ENCODE measurements around the gene TMEM183A.
"Not testable (repeated sequence)": the region's sequence is repeated elsewhere in the genome, so short reads cannot be mapped to it uniquely, and the experiment has no call there.

Gene TMEM183A

GRCh38 chr1:202967684-202968281, 39.4 kb upstream of the TMEM183A start:
- H3K36me3 ChIP-seq (ENCODE audit: control insufficient read depth, insufficient read depth, low read length), result no peaks in the 10 kb centered on the region
- peak overlapping the region; percentile 57 for H3K4me3 ChIP-seq (ENCODE audit: insufficient read depth, low read depth, low read length)
- no peak overlapping the region for H3K27ac ChIP-seq (ENCODE audit: insufficient read depth, low read depth, low read length, poor library complexity, severe bottlenecking)
- H3K4me1 ChIP-seq (ENCODE audit: control insufficient read depth, insufficient read depth, low read length), result peaks cover 11% of the 10 kb centered on the region
- peaks cover 12% of the 10 kb centered on the region for H3K27me3 ChIP-seq (ENCODE audit: control insufficient read depth, insufficient read depth, low read length, poor library complexity, severe bottlenecking)
- H3K9me3 ChIP-seq (ENCODE audit: control insufficient read depth, low read length), result no peaks in the 10 kb centered on the region
- WGBS, 2 experiments, result 19 to 23% methylated on average over 21 of the region's 21 CpGs

GRCh38 chr1:202968351-202968750, 38.8 kb upstream of the TMEM183A start:
- no peak overlapping the region for H3K27ac ChIP-seq (ENCODE audit: insufficient read depth, low read depth, low read length, poor library complexity, severe bottlenecking)
- H3K27me3 ChIP-seq (ENCODE audit: control insufficient read depth, insufficient read depth, low read length, poor library complexity, severe bottlenecking), result peaks cover 12% of the 10 kb centered on the region
- H3K36me3 ChIP-seq (ENCODE audit: control insufficient read depth, insufficient read depth, low read length), result no peaks in the 10 kb centered on the region
- peaks cover 11% of the 10 kb centered on the region for H3K4me1 ChIP-seq (ENCODE audit: control insufficient read depth, insufficient read depth, low read length)
- H3K9me3 ChIP-seq (ENCODE audit: control insufficient read depth, low read length), result no peaks in the 10 kb centered on the region
- 95 to 98% methylated on average over 2 to 3 of the region's 3 CpGs for WGBS, 2 experiments
- peak overlapping the region; percentile 57 for H3K4me3 ChIP-seq (ENCODE audit: insufficient read depth, low read depth, low read length)

- Histone ChIP-seq H3K27me3 (ENCODE audit: control insufficient read depth, insufficient read depth, low read length, poor library complexity, severe bottlenecking) (peaks cover 16% of the 10 kb centered on the region), H3K4me1 (ENCODE audit: control insufficient read depth, insufficient read depth, low read length) (peaks cover 11% of the 10 kb centered on the region), H3K27ac (ENCODE audit: insufficient read depth, low read depth, low read length, poor library complexity, severe bottlenecking) (no peak overlapping the region), H3K9me3 (ENCODE audit: control insufficient read depth, low read length) (no peaks in the 10 kb centered on the region), H3K36me3 (ENCODE audit: control insufficient read depth, insufficient read depth, low read length) (no peaks in the 10 kb centered on the region), H3K4me3 (ENCODE audit: insufficient read depth, low read depth, low read length) (no peak overlapping the region)
- 35 to 42% methylated on average over 4 to 5 of the region's 5 CpGs for WGBS, 2 experiments
These were observed 38.3 kb upstream of the TMEM183A start for GRCh38 chr1:202968895-202969295.

- no peaks in the 10 kb centered on the region for H3K9me3 ChIP-seq (ENCODE audit: control insufficient read depth, low read length)
- H3K4me3 ChIP-seq (ENCODE audit: insufficient read depth, low read depth, low read length), result no peak overlapping the region
- H3K36me3 ChIP-seq (ENCODE audit: control insufficient read depth, insufficient read depth, low read length), result no peaks in the 10 kb centered on the region
- 66 to 69% methylated on average over 4 of the region's 4 CpGs for WGBS, 2 experiments
- no peak overlapping the region for H3K27ac ChIP-seq (ENCODE audit: insufficient read depth, low read depth, low read length, poor library complexity, severe bottlenecking)
- peaks cover 27% of the 10 kb centered on the region for H3K27me3 ChIP-seq (ENCODE audit: control insufficient read depth, insufficient read depth, low read length, poor library complexity, severe bottlenecking)
- peaks cover 6% of the 10 kb centered on the region for H3K4me1 ChIP-seq (ENCODE audit: control insufficient read depth, insufficient read depth, low read length)
These were observed 35.1 kb upstream of the TMEM183A start for GRCh38 chr1:202972046-202972445.

GRCh38 chr1:202974856-202975255, 32.3 kb upstream of the TMEM183A start:
- H3K36me3 ChIP-seq (ENCODE audit: control insufficient read depth, insufficient read depth, low read length), result no peaks in the 10 kb centered on the region
- WGBS, 2 experiments, result 92 to 93% methylated on average over 3 of the region's 3 CpGs
- H3K9me3 ChIP-seq (ENCODE audit: control insufficient read depth, low read length), result no peaks in the 10 kb centered on the region
- H3K27me3 ChIP-seq (ENCODE audit: control insufficient read depth, insufficient read depth, low read length, poor library complexity, severe bottlenecking), result peaks cover 15% of the 10 kb centered on the region
- no peak overlapping the region for H3K27ac ChIP-seq (ENCODE audit: insufficient read depth, low read depth, low read length, poor library complexity, severe bottlenecking)
- no peak overlapping the region for H3K4me3 ChIP-seq (ENCODE audit: insufficient read depth, low read depth, low read length)
- H3K4me1 ChIP-seq (ENCODE audit: control insufficient read depth, insufficient read depth, low read length), result no peaks in the 10 kb centered on the region

GRCh38 chr1:202976633-202977032, 30.5 kb upstream of the TMEM183A start:
- WGBS, 2 experiments, result 84 to 86% methylated on average over 3 of the region's 3 CpGs

GRCh38 chr1:202979459-202979858, 27.7 kb upstream of the TMEM183A start:
- no peak overlapping the region for H3K27ac ChIP-seq (ENCODE audit: insufficient read depth, low read depth, low read length, poor library complexity, severe bottlenecking)
- WGBS, 2 experiments, result 87 to 92% methylated on average over 2 of the region's 2 CpGs
- H3K27me3 ChIP-seq (ENCODE audit: control insufficient read depth, insufficient read depth, low read length, poor library complexity, severe bottlenecking), result peaks cover 7% of the 10 kb centered on the region
- H3K9me3 ChIP-seq (ENCODE audit: control insufficient read depth, low read length), result no peaks in the 10 kb centered on the region
- no peak overlapping the region for H3K4me3 ChIP-seq (ENCODE audit: insufficient read depth, low read depth, low read length)
- H3K36me3 ChIP-seq (ENCODE audit: control insufficient read depth, insufficient read depth, low read length), result no peaks in the 10 kb centered on the region
- no peaks in the 10 kb centered on the region for H3K4me1 ChIP-seq (ENCODE audit: control insufficient read depth, insufficient read depth, low read length)

More at GRCh38 chr1:202976633-202977032, 30.5 kb upstream of the TMEM183A start:
- Histone ChIP-seq H3K4me1 (ENCODE audit: control insufficient read depth, insufficient read depth, low read length) (no peaks in the 10 kb centered on the region), H3K27ac (ENCODE audit: insufficient read depth, low read depth, low read length, poor library complexity, severe bottlenecking) (no peak overlapping the region), H3K36me3 (ENCODE audit: control insufficient read depth, insufficient read depth, low read length) (no peaks in the 10 kb centered on the region), H3K9me3 (ENCODE audit: control insufficient read depth, low read length) (no peaks in the 10 kb centered on the region), H3K27me3 (ENCODE audit: control insufficient read depth, insufficient read depth, low read length, poor library complexity, severe bottlenecking) (peaks cover 15% of the 10 kb centered on the region), H3K4me3 (ENCODE audit: insufficient read depth, low read depth, low read length) (no peak overlapping the region)

GRCh38 chr1:202981939-202982338, 25.2 kb upstream of the TMEM183A start:
- Histone ChIP-seq H3K36me3 (ENCODE audit: control insufficient read depth, insufficient read depth, low read length) (no peaks in the 10 kb centered on the region), H3K4me1 (ENCODE audit: control insufficient read depth, insufficient read depth, low read length) (no peaks in the 10 kb centered on the region), H3K4me3 (ENCODE audit: insufficient read depth, low read depth, low read length) (no peak overlapping the region), H3K9me3 (ENCODE audit: control insufficient read depth, low read length) (no peaks in the 10 kb centered on the region), H3K27me3 (ENCODE audit: control insufficient read depth, insufficient read depth, low read length, poor library complexity, severe bottlenecking) (no peaks in the 10 kb centered on the region), H3K27ac (ENCODE audit: insufficient read depth, low read depth, low read length, poor library complexity, severe bottlenecking) (no peak overlapping the region)
- whole genome bisulfite sequencing, 2 experiments, result 89 to 90% methylated on average over 2 of the region's 2 CpGs

- Histone ChIP-seq H3K4me3 (ENCODE audit: insufficient read depth, low read depth, low read length) (no peak overlapping the region), H3K27me3 (ENCODE audit: control insufficient read depth, insufficient read depth, low read length, poor library complexity, severe bottlenecking) (no peaks in the 10 kb centered on the region), H3K36me3 (ENCODE audit: control insufficient read depth, insufficient read depth, low read length) (no peaks in the 10 kb centered on the region), H3K4me1 (ENCODE audit: control insufficient read depth, insufficient read depth, low read length) (no peaks in the 10 kb centered on the region), H3K9me3 (ENCODE audit: control insufficient read depth, low read length) (no peaks in the 10 kb centered on the region), H3K27ac (ENCODE audit: insufficient read depth, low read depth, low read length, poor library complexity, severe bottlenecking) (no peak overlapping the region)
- 90 to 91% methylated on average over 3 of the region's 3 CpGs for whole genome bisulfite sequencing, 2 experiments
These were observed 24.3 kb upstream of the TMEM183A start for GRCh38 chr1:202982715-202983430.

- not testable (repeated sequence) for H3K9me3 ChIP-seq (ENCODE audit: control insufficient read depth, low read length); H3K4me1 ChIP-seq (ENCODE audit: control insufficient read depth, insufficient read depth, low read length); H3K27ac ChIP-seq (ENCODE audit: insufficient read depth, low read depth, low read length, poor library complexity, severe bottlenecking); H3K27me3 ChIP-seq (ENCODE audit: control insufficient read depth, insufficient read depth, low read length, poor library complexity, severe bottlenecking); H3K36me3 ChIP-seq (ENCODE audit: control insufficient read depth, insufficient read depth, low read length); H3K4me3 ChIP-seq (ENCODE audit: insufficient read depth, low read depth, low read length)
- WGBS, 2 experiments, result 75 to 76% methylated on average over 7 to 9 of the region's 9 CpGs
These were observed 21.1 kb upstream of the TMEM183A start for GRCh38 chr1:202986120-202986519.
